H1 (cell line): ENCODE results near the gene S100A12. TPM values are rescaled to one million over a fixed set of nuclear protein-coding genes. Genes with fewer than 3 reads are reported as not detected.

Source experiments
- ATF3 ChIP-seq: IDR thresholded peaks from 2 replicates; pipeline ENCODE4 v1.6.1; 2011; ENCODE audit warnings: low read depth, mild to moderate bottlenecking, low read length; ENCODE audit not compliant: insufficient read depth
- BCL11A ChIP-seq, 2 experiments: IDR thresholded peaks; one replicate each; pipeline ENCODE4 v1.6.1; 2011; ENCODE audit warnings: low read depth in 2 of 2, low read length in 2 of 2, mild to moderate bottlenecking in 2 of 2
- BRCA1 ChIP-seq: IDR thresholded peaks from 2 replicates; pipeline ENCODE4 v1.6.1; 2012; ENCODE audit warnings: low read depth, low read length, improper control_type of control experiment
- CHD7 ChIP-seq: fragments of 300-600 bp; sonication (generic); IDR thresholded peaks from 2 replicates; pipeline ENCODE4 v1.7.1; 2012; ENCODE audit warnings: low read length, moderate library complexity, mild to moderate bottlenecking, inconsistent platforms; ENCODE audit not compliant: insufficient replicate concordance
- E2F6 ChIP-seq: IDR thresholded peaks from 2 replicates; pipeline ENCODE4 v1.6.1; 2012; ENCODE audit warnings: inconsistent platforms
- HDAC6 ChIP-seq: IDR thresholded peaks from one replicate; pipeline ENCODE4 v1.7.1; 2012; ENCODE audit warnings: low read depth, mild to moderate bottlenecking, inconsistent platforms, low read length, moderate library complexity
- RAD21 ChIP-seq, 2 experiments: IDR thresholded peaks in 1 of 2; conservative IDR thresholded peaks in 1 of 2; 2 replicates each; pipeline ENCODE4 v1.6.1; 2011; ENCODE audit warnings: low read depth in 2 of 2, low read length in 2 of 2, improper control_type of control experiment in 1 of 2, inconsistent platforms in 1 of 2, mild to moderate bottlenecking in 1 of 2, moderate library complexity in 1 of 2
- RNF2 ChIP-seq: fragments of 200-900, 300-1000 bp; sonication (generic); IDR thresholded peaks from 2 replicates; pipeline ENCODE4 v1.7.1; 2016; ENCODE audit warnings: borderline replicate concordance, low read depth, mild to moderate bottlenecking, antibody characterized with exemption, low read length; ENCODE audit not compliant: poor library complexity, severe bottlenecking; ENCODE audit errors: missing control alignments
- polyA plus RNA-seq, 7 experiments: library from polyadenylated mRNA; depleted of rRNA in 3 of 7; stranded (reverse) in 5 of 7; unstranded in 2 of 7; fragments of >200 nt in 5 of 7; fragments of 200-250 nt in 2 of 7; gene quantifications; 1 replicate in 5 of 7; 2 replicates in 1 of 7; 4 replicates in 1 of 7; pipeline versions ENCODE4 v1.2.1 to v1.2.3, GENCODE V29; 2011 to 2013; ENCODE audit warnings: missing spikeins in 2 of 7, mixed read lengths in 2 of 7
- total RNA-seq: library from RNA; stranded (reverse); fragmentation: NEBNext Ultra II Directional; extraction: Animal tissue kit (Norgen Biotek cat#: 25700); gene quantifications from 2 replicates; pipeline ENCODE4 v1.2.1, GENCODE V29; 2021

Gene S100A12
- total and polyA plus RNA-seq, 2 of the 8 experiments (the other 6 are each of a cell fraction or from before 2014, with no cell fraction given) = not detected

GRCh38 chr1:153354515-153355193 lies 20.8 kb downstream of the S100A12 start (continued):
- no peak for TF ChIP-seq CHD7
- no peak for TF ChIP-seq RNF2
- no peak for TF ChIP-seq ATF3
- TF ChIP-seq BCL11A (IDR thresholded peaks at IDR 0.05; ENCODE audit: low read depth in 2 of 2, low read length in 2 of 2) = no peak
- TF ChIP-seq BRCA1 = no peak
- TF ChIP-seq E2F6 = no peak
- no peak for TF ChIP-seq RAD21 (IDR thresholded peaks at IDR 0.05 in 1 of 2, conservative IDR thresholded peaks at IDR 0.05 in 1 of 2; ENCODE audit: low read depth in 2 of 2, low read length in 2 of 2)
- TF ChIP-seq HDAC6 = no peak
